GM21515 (cell line): ENCODE results near the gene SEPTIN3.
"Not testable (repeated sequence)": the region's sequence is repeated elsewhere in the genome, so short reads cannot be mapped to it uniquely, and the experiment has no call there.

Experiments used
- ATAC-seq: cut with Tn5 transposase; IDR thresholded peaks from one replicate; pipeline ENCODE4 v1.9.1; 2021; ENCODE audit not compliant: unreplicated experiment

Gene SEPTIN3

GRCh38 chr22:41940832-41941765 lies 28.1 kb upstream of the SEPTIN3 start:
- ATAC-seq, result peak; percentile 43

- no peak for ATAC-seq
These were observed 25.5 kb upstream of the SEPTIN3 start for GRCh38 chr22:41943661-41944209.

GRCh38 chr22:41946629-41947423 lies 22.4 kb upstream of the SEPTIN3 start, which contains the start of gene CENPM:
Gene CENPM (minus strand): TSS chr22:41947152. CDS start chr22:41947076, 76 bp downstream.
- ATAC-seq, result peak; percentile 77

- no peak for ATAC-seq
These were observed 21.7 kb upstream of the SEPTIN3 start for GRCh38 chr22:41947424-41948080.

GRCh38 chr22:41948142-41948541 lies 21.1 kb upstream of the SEPTIN3 start:
- ATAC-seq, result no peak

GRCh38 chr22:41948928-41949296 lies 20.3 kb upstream of the SEPTIN3 start:
- ATAC-seq, result not testable (repeated sequence)

GRCh38 chr22:41949297-41949965 lies 19.8 kb upstream of the SEPTIN3 start:
- no peak for ATAC-seq

- no peak for ATAC-seq
These were observed 17.3 kb upstream of the SEPTIN3 start, which contains the start of gene SMIM45 for GRCh38 chr22:41951898-41952474. Gene SMIM45 (plus strand): TSS chr22:41952150.

GRCh38 chr22:41952713-41953112 lies 16.5 kb upstream of the SEPTIN3 start:
- ATAC-seq, result no peak

GRCh38 chr22:41957941-41958556 lies 11.2 kb upstream of the SEPTIN3 start:
- ATAC-seq, result no peak

GRCh38 chr22:41963453-41964111 lies 5.7 kb upstream of the SEPTIN3 start:
- no peak for ATAC-seq

- no peak for ATAC-seq
These were observed 5.1 kb upstream of the SEPTIN3 start for GRCh38 chr22:41964112-41964491.

- no peak for ATAC-seq
These were observed 3.0 kb upstream of the SEPTIN3 start for GRCh38 chr22:41966225-41966606.

- no peak for ATAC-seq
These were observed 2.5 kb upstream of the SEPTIN3 start for GRCh38 chr22:41966607-41967240.

GRCh38 chr22:41968601-41969000 lies 642 bp upstream of the SEPTIN3 start:
- ATAC-seq, result no peak

- ATAC-seq, result no peak
These were observed 1.4 kb downstream of the SEPTIN3 start for GRCh38 chr22:41970601-41971000.

GRCh38 chr22:41971431-41971830 lies 2.2 kb downstream of the SEPTIN3 start:
- ATAC-seq, result no peak

- ATAC-seq, result no peak
These were observed 5.5 kb downstream of the SEPTIN3 start for GRCh38 chr22:41974691-41975290.
